HG02840 (cell line): ENCODE data around the gene GLI3.

Experiments
- ATAC-seq: cut with Tn5 transposase; IDR thresholded peaks from one replicate; pipeline ENCODE4 v1.9.1; 2021; ENCODE audit warnings: mild to moderate bottlenecking, moderate library complexity, moderate number of reproducible peaks; ENCODE audit not compliant: unreplicated experiment, low FRiP score

The GLI3 gene

GRCh38 chr7:42064534-42064933, 172.5 kb downstream of the GLI3 start:
- ATAC-seq = no peak

- no peak for ATAC-seq
Observed at GRCh38 chr7:42059275-42059674, 177.7 kb downstream of the GLI3 start.

- no peak for ATAC-seq
Observed at GRCh38 chr7:42057331-42057730, 179.7 kb downstream of the GLI3 start.

- no peak for ATAC-seq
Observed at GRCh38 chr7:42055171-42055570, 181.8 kb downstream of the GLI3 start.

- ATAC-seq = no peak
Observed at GRCh38 chr7:42053834-42054233, 183.2 kb downstream of the GLI3 start.

GRCh38 chr7:42049761-42050160, 187.2 kb downstream of the GLI3 start:
- ATAC-seq = no peak

- ATAC-seq = no peak
Observed at GRCh38 chr7:42046483-42046882, 190.5 kb downstream of the GLI3 start.

GRCh38 chr7:42045961-42046360, 191.0 kb downstream of the GLI3 start:
- no peak for ATAC-seq

GRCh38 chr7:42039921-42040320, 197.1 kb downstream of the GLI3 start:
- ATAC-seq = no peak

- ATAC-seq = no peak
Observed at GRCh38 chr7:42035210-42035609, 201.8 kb downstream of the GLI3 start.

GRCh38 chr7:42033480-42033879, 203.5 kb downstream of the GLI3 start:
- ATAC-seq = no peak

- no peak for ATAC-seq
Observed at GRCh38 chr7:42029405-42029804, 207.6 kb downstream of the GLI3 start.

GRCh38 chr7:42027521-42027920, 209.5 kb downstream of the GLI3 start:
- no peak for ATAC-seq

- no peak for ATAC-seq
Observed at GRCh38 chr7:42026622-42027197, 210.3 kb downstream of the GLI3 start.

GRCh38 chr7:42025635-42026375, 211.2 kb downstream of the GLI3 start:
- ATAC-seq = no peak

GRCh38 chr7:42024537-42024936, 212.5 kb downstream of the GLI3 start:
- no peak for ATAC-seq

GRCh38 chr7:42023262-42023661, 213.7 kb downstream of the GLI3 start:
- no peak for ATAC-seq

- no peak for ATAC-seq
Observed at GRCh38 chr7:42022791-42023190, 214.2 kb downstream of the GLI3 start.

GRCh38 chr7:42022056-42022455, 215.0 kb downstream of the GLI3 start:
- ATAC-seq = no peak

- no peak for ATAC-seq
Observed at GRCh38 chr7:42021631-42022030, 215.4 kb downstream of the GLI3 start.

GRCh38 chr7:42020061-42020460, 216.9 kb downstream of the GLI3 start:
- ATAC-seq = no peak

GRCh38 chr7:42017349-42017986, 219.5 kb downstream of the GLI3 start:
- ATAC-seq = no peak
